Measurements from ENCODE around the gene IFITM1.
"Not testable (repeated sequence)": the region's sequence is repeated elsewhere in the genome, so short reads cannot be mapped to it uniquely, and the experiment has no call there.

IFITM1 gene

DNA sequence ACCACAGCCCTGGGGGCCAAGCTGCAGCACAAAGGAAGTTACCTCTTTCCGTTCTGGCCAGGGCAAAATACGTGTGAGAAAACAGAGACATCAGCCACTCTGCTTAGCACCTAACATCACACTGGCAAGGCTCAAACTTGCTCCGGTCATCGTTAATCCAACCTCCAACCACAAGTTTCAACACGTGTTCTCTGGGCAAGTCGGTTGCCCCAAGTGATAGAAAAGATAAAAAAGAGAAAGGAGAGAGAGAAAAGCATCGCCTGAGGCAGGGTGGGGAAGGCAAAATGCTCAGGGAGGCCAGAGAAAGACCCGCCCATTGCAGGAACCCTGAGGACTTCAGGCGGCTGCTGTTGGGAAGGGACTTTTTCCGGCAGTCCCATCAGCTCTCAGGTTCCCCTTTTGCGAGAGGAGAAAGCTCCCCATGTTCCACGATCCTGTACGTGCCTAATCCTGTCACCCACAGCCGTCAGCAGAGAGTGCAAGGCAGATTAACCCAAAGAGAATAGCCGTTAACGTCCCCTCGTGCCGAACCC lies 36.9 kb downstream of the IFITM1 start:
- no peak for DNase-seq

DNA sequence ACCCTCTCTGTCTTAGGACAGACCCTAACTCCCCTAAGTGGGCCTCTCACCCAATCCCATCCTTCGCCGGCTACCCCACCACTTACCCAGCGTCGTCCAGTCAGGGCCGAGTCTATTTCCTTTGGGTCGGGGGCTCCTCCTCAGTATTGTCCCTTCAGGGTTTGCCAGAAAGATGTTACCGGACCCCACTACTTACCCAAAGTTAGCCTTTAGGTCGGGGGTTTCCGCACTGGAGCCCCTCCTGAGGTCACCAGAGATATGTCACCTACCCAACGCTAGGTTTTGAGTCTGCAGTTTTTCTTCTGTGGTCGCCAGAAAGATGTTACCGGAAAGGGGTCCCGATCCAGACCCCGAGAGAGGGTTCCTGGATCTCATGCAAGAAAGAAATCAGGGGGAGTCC lies 37.6 kb downstream of the IFITM1 start:
- no peak for DNase-seq

DNA sequence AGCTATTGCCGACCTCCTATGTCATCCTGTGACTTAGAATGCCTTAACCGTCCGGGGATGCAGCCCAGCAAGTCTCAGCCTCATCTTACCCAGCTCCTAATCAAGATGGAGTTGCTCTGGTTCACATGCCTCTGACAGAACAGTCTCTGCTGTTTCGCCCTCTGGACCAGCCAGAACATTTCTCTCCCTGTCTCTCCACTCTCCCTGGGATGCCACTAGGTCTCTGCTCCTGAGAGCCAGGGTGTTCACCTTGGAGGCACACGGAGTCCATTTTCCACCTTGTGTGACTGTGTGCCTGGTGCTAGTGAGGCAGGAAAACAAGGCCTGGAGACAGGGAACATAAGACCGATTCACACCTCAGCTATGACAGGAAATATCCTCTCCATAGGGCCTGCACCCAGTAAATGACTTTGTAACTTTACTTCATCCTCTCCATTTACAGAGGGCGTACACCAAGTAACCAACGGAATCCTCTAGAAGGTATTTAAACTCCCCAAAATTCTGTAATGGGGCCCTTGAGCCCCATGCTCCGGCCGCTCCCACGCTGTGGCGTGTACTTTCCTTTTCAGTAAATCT lies 38.7 kb downstream of the IFITM1 start:
- DNase-seq, result no peak

DNA sequence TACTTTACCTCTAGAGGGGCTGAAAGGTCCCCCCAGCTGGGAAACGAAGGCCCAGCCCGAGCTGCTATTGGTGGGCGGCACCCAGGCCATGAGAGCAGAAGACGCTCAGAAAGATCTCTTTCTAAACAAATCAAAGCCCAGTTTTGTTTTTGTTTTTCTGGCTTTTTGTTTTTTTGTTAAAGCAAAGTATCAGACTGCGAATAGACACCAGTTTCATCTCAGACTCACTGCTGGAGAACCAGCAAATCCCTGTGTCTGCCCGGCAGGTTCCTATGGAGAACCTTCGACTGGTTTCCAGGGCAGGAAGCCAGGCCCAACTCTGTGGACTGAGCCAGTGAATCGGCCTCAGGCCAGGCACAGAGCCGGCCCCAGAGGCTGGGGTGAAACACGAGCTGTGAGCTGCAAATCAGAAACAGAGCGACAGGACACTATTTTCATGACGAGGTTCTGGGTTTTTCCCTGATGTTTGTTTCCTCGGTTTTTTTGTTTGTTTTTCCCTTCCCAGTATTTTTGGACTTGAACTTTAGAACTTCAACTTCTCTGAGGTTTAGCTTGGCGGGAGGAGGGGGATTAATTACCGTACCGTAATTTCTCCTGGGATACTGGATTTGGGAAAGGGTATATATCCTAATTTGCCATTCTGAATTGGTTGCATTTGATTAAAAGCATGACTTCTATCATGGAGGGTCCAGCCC lies 39.5 kb downstream of the IFITM1 start:
- no peak for DNase-seq

DNA sequence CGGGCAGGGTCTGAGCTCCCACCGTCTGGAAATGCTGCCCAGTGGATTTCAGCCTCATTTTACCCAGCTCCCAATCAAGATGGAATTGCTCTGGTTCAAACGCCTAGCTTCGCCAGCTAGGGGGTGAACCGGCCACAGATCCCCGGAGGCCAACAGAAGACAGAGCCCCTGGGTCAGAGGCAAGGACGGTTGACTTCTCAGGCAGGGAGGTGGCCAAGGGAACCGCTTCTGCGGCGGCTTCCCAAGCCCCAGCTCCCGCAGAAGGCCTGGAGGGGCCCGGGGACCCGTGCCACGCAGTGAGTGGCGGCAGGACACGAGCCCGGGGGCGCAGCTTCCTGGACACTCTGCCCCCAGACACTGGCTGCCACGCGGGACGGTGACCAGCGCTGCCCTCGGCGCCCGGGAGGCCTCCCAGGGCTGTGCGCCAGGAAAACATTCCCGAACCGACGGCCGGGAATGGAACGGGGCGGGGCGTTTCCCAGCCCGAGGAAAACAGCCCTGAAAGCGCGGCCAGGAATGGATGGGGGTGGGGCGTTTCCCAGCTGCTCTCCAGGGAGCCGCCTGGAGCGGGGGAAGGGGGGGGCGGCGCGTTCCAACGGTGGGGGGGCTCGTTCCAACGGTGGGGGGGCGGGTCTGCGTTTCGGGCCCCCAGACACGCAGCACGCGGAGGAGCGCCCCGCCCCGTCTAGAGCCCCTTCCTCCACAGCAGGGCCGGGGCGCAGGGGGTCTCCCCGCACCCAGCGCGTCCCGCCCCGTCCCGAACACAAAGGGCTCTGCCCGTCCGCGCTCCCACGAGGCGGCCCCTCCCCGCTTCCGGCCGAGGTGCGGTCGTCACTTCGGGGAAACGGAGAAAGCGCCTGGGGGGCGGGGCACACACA lies 42.0 kb downstream of the IFITM1 start:
- no peak for DNase-seq

DNA sequence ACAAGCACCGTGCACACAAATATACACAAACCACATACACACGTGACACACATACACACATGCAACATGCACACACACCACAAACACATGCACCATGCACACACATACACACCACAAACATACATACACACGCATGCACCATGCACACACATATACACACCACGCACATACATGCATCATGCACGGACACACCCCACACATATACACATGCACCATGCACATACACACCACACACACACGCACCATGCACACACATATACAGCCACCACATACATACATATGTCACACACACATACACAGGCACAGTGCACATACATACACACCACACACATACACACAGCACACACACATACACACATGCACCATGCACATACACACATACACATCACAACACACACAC lies 42.8 kb downstream of the IFITM1 start:
- DNase-seq, result no peak

DNA sequence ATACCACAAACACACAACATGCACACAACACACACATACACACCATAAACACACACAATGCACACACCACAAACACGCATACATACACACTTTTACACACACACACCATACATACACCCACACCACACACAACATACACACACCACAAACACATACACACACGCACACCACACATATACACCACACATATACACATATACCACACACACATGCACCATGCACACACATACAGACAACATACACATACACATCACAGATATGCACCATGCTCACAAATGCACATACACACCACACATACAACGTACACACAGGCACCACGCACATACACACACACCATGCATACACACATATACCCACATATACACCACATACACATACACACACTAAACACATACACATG lies 43.7 kb downstream of the IFITM1 start:
- no peak for DNase-seq

DNA sequence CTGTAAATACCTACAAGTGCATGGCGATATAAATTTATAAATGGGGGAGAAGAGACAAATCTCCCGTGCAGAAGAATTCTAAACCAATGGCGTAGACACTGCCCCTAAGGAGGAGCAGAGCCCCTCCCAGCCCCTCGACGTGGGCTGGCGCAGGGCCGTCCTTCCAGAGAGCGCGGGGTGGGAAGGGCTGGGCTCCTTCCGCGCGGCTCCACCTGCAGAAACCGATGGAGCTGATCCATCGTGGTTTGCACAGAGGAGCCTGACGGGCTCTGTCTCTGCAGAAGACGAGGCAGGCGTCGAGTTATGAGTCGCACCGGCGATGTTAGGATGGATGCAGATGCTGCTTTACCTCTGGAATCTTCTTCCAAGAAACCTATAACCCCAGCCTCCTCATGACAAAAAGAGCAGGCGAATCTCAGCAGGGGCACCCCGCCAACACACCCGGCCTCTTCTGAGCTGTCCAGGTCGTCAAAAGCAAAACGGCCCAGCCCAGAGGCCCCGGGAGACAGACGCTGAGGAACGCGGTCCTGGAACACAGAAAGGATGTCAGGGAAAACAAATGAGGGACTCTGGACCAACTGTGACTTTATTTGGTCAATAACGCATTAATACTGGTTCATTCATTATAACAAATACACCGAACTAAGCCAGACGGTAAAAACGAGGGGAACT lies 44.4 kb downstream of the IFITM1 start:
- DNase-seq, result no peak

DNA sequence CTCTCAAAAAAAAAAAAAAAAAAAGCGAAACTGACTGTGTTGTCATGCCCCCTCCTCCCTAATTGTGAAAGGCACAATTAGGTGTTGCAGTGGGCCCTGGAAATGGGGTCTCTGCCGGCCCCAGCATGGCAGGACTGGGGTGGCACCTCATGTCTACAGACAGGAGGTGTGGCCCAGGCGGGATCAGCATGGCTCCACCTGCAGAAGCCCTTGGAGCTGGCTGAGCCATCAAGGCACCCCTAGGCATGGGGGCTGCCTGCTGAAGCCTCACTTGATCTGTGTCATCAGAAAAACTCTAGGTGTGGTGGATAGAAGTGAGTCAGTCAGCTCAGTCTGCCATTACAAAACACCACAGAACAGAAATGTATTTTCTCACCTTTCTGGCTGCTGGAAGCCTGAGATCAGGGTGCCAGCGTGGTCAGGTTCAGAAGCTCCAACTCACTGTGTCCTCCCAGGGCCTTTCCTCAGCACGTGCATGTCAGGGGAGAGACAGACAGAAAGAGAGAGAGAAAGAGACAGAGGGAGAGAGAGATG lies 45.4 kb downstream of the IFITM1 start:
- DNase-seq, result no peak

DNA sequence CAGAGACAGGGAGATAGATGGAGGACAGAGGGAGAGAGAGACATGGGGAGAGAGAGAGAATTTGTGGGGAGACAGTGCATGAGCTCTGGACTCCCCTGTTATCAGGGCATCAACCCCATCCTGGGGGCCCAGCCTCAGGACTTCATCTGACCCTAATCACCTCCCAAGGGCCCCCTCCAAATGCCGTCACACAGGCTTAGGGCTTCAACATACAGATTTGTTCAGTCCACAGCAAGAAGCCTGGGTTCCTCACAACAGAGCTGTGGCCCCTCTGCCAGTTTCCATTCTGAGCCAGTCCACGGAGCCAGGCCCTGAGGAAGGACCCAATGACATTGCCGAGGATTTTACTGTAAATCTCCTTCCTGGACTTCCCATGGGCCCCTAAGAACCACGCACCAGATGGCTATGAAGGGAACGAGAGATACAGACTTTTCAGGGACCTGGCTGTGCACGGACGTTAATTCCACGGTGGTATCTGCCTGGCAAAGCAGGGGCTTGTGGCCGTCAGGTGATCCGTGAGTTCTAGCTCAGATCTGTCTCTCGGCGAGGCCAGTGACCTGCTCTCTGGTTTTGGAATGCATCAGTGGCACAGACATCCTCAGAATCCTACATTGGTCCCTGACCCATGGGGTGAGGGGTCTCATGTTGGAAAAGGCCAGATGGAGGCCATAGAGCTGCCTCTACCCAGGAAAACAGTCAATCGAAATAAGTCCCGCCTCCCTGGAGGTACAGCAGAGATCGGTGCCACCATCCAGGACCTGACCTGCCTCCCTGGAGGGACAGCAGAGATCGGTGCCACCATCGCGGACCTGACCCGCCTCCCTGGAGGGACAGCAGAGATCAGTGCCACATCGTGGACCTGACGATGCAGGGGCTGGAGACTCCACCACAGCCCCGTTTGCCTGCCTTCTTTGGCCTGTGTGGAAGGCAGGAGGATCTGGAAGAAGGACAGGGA lies 46.8 kb downstream of the IFITM1 start:
- no peak for DNase-seq

DNA sequence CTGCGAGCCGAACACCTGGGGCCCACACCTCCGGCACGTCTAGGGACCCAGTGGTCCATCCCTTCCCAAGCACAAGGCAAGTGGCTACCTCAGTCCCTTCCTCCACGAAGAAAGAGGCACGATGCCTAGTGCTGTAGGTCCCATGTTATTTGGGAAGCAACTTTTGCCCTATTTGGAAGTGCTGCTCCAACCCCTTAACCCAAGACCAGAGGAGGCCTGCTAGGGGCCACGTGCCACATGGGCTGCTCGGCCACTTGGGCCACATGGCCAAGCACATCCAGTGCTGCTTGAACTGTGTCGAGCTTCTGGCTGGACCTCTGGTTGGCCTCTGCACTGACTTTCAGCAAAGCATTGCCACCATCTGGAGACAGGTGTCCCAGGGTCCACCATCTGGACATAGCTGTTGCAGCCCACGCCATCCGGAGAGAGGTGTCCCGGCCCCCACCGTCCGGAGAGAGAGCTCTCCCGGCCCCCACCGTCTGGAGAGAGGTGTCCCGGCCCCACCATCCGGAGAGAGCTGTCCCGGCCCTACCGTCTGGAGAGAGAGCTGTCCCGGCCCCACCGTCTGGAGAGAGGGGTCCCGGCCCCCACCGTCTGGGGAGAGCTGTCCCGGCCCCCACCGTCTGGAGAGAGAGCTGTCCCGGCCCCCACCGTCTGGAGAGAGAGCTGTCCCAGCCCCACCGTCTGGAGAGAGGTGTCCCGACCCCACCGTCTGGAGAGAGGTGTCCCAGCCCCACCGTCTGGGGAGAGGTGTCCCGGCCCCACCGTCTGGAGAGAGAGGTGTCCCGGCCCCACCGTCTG lies 49.0 kb downstream of the IFITM1 start:
- DNase-seq, result no peak

DNA sequence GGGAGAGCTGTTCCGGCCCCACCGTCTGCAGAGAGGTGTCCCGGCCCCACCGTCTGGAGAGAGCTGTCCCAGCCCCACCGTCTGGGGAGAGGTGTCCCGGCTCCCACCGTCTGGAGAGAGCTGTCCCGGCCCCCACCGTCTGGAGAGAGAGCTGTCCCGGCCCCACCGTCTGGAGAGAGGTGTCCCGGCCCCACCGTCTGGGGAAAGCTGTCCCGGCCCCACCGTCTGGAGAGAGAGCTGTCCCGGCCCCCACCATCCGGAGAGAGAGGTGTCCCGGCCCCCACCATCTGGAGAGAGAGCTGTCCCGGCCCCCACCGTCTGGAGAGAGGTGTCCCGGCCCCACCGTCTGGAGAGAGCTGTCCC lies 49.6 kb downstream of the IFITM1 start:
- DNase-seq, result not testable (repeated sequence)

DNA sequence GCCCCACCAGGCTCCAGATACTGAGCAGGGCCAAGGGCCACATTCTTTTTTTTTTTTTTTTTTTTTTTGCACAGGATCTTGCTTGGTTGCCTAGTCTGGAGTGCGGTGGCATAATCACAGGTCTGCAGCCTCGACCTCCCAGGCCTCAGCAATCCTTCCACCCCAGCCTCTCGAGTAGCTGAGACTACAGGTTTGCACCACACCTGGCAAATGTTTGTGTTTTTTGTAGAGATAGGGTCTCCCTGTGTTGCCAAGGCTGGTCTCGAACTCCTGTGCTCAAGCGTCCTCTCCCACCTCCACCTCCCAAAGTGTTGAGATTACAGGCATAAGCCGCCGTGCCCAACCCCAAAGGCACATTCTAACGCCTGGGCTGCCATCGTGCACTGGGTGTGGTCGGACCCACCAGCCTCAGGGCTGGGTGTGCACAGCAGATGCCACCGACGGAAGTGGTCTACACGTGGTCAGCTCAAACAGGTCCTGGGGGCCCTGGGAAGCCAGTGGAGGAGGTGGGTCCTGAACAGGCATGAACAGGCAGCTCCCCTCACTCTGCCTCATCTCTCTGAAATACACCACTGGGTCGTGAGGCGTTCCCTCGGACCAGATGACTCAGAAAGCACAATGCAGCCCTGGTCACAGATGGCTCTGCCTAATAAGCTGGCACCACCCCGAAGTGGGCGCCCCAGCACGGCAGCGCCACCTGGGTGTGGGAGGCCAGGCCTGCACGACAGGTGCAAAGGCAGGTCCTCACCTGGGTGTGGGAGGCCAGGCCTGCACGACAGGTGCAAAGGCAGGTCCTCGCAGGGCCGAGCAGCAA lies 50.3 kb downstream of the IFITM1 start:
- DNase-seq, result peak; percentile 26

Measured in NCI-H1092 treated with DMSO at 0.1 percent for 48 hours (cell line).